ENCODE data around the gene CREB3L2.

CREB3L2 gene

DNA sequence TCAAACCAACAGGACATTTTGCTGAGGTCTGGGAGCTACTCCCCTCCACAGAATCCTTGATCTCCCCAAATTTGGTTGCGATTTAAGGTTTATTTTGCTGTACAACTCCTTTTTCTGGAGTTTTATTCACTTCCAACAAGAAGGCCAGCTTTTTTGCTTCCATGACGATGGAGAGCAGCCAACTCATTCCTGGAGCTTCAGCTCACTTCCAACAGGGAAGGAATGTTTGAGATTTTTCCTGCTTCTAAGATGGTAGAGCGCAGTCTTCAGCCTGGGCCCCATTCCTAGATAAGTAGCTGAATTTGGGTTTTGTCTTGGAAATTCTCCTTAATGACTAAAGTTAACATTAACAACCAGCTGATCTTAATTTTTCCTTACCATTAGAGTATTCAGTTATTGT is 30.9 kb upstream of the CREB3L2 start:
- TF ChIP-seq, protein P1, sequence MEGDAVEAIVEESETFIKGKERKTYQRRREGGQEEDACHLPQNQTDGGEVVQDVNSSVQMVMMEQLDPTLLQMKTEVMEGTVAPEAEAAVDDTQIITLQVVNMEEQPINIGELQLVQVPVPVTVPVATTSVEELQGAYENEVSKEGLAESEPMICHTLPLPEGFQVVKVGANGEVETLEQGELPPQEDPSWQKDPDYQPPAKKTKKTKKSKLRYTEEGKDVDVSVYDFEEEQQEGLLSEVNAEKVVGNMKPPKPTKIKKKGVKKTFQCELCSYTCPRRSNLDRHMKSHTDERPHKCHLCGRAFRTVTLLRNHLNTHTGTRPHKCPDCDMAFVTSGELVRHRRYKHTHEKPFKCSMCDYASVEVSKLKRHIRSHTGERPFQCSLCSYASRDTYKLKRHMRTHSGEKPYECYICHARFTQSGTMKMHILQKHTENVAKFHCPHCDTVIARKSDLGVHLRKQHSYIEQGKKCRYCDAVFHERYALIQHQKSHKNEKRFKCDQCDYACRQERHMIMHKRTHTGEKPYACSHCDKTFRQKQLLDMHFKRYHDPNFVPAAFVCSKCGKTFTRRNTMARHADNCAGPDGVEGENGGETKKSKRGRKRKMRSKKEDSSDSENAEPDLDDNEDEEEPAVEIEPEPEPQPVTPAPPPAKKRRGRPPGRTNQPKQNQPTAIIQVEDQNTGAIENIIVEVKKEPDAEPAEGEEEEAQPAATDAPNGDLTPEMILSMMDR (IDR thresholded peaks at IDR 0.05; ENCODE audit: borderline replicate concordance, control extremely low read depth, extremely low read depth, insufficient read depth, missing control alignments) = no peak
- in situ Hi-C loops (cut with MboI; ENCODE audit: low sequenced_read_pairs, unreplicated experiment) = no loop called here
- no peak for DNase-seq (ENCODE audit: low spot score)

DNA sequence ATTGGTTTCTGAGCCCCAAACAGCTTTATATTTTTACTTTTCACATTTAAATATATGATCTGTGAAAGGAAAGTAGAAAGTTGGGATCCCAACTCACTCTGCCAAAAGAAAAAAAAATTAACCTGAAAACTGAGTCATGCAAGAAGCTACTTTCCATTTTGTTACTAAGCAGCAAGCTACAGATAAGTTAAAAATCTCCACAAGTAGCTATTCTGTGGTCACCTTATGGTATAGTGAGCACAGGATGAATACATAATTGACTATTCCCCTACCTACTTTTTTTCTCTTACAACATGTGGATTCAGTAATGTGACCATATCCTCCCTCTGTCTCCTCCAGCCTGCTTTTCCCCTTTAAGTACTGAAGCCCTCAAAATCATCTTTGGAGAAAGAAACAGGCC is 30.3 kb upstream of the CREB3L2 start:
- DNase-seq (ENCODE audit: low spot score) = no peak
- in situ Hi-C loops (cut with MboI; ENCODE audit: low sequenced_read_pairs, unreplicated experiment) = no loop called here
- TF ChIP-seq, protein P1 (IDR thresholded peaks at IDR 0.05; ENCODE audit: borderline replicate concordance, control extremely low read depth, extremely low read depth, insufficient read depth, missing control alignments) = no peak

DNA sequence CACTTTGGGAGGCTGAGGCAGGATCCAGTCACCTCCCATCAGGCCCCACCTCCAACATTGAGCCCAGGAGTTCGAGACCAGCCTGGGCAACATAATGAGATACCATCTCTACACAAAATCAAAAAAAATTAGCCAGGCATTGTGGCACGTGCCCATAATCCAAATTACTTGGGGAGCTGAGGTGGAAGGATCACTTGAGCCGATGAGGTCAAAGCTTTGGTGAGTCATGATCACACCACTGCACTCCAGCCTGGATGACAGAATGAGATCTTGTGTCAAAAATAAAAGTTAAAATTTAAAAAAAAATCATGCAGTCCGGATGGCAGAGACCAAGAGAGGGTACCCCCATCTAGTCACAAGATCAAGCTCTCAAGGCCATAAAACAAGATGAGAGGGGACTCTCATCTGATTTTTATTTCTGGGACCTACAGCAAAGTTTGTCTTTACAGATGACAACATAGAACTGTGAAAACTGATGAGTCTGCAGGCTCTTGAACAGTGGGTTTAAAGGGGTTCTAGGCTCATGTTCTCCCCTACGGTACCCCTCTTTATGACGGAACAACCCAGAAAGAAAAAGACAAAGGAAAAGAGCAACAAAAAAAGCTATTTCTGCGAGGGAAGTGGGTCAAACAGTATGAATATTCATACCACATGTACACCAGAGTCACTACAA is 28.9 kb upstream of the CREB3L2 start:
- no peak for DNase-seq (ENCODE audit: low spot score)
- in situ Hi-C loops (cut with MboI; ENCODE audit: low sequenced_read_pairs, unreplicated experiment) = no loop called here
- TF ChIP-seq, protein P1 (IDR thresholded peaks at IDR 0.05; ENCODE audit: borderline replicate concordance, control extremely low read depth, extremely low read depth, insufficient read depth, missing control alignments) = no peak

DNA sequence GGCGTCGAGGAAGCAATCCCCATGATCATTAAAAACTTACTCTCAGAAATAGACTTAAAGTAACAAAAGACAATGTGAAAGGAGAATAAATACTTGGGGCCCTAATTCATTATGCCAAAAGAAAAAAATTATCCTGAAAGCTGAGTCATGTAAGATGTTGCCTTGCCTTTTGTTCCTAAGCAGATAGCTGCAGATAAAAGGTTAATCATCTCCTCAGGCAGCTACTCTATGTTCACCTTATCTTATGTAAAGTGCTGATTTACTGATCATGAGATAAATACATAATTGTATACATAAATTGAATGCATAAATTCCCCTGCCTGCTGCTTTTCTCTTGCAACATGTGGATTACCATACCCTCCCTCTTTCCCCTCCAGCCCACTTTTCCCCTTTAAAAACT is 28.1 kb upstream of the CREB3L2 start:
- no peak for DNase-seq (ENCODE audit: low spot score)
- in situ Hi-C loops (cut with MboI; ENCODE audit: low sequenced_read_pairs, unreplicated experiment) = no loop called here
- TF ChIP-seq, protein P1 (IDR thresholded peaks at IDR 0.05; ENCODE audit: borderline replicate concordance, control extremely low read depth, extremely low read depth, insufficient read depth, missing control alignments) = no peak

DNA sequence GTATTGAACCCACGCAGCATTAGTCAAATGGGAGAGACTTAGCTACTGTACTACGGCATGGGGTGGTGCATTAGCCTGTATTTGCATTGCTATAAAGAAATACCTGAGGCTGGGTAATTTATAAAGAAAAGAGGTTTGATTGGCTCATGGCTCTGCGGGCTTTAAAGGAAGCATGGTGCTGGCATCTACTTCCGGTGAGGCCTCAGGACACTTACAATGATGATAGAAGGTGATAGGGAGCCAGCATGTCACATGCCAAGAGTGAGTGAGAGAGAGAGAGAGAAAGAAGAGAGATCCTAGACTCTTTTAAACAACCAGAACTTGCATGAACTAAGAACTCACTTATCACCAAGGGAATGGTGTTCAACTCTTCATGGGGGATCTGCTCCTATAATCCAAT is 27.2 kb upstream of the CREB3L2 start:
- TF ChIP-seq, protein P1 (IDR thresholded peaks at IDR 0.05; ENCODE audit: borderline replicate concordance, control extremely low read depth, extremely low read depth, insufficient read depth, missing control alignments) = no peak
- in situ Hi-C loops (cut with MboI; ENCODE audit: low sequenced_read_pairs, unreplicated experiment) = no loop called here
- DNase-seq (ENCODE audit: low spot score) = no peak

DNA sequence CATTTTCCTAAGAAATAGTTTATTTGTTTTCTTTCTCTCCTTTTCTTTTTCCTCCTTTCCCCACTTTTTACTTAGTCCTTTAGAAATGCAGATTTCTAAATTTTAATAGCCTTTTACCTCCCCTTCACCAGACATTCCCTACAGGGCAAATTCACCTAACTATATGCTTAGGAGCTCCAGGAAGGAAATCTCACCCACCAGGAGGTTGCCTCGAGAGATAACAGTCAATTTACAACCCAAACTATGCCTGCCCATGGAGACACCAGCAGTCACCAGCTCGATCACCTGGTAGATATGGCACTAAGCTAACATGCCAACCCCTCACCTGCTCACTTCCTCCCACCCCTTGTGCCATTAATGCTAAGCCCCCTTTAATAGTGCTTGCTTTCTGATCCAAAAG is 25.2 kb upstream of the CREB3L2 start:
- in situ Hi-C loops (cut with MboI; ENCODE audit: low sequenced_read_pairs, unreplicated experiment) = no loop called here
- TF ChIP-seq, protein P1 (IDR thresholded peaks at IDR 0.05; ENCODE audit: borderline replicate concordance, control extremely low read depth, extremely low read depth, insufficient read depth, missing control alignments) = no peak
- DNase-seq (ENCODE audit: low spot score) = no peak

Measured in GM13976 (cell line).